HUES48 (cell line): Measurements from ENCODE around the gene ICAM5.

Experiments used
- H3K27ac ChIP-seq: one replicate; pipeline ENCODE4 v1.7.0; 2013; ENCODE audit warnings: low read depth, low read length, inconsistent platforms
- H3K27me3 ChIP-seq: 2 replicates; pipeline ENCODE4 v1.6.1; 2013; ENCODE audit warnings: mild to moderate bottlenecking, low read length; ENCODE audit not compliant: control insufficient read depth, insufficient read depth
- H3K36me3 ChIP-seq: 2 replicates; pipeline ENCODE4 v1.6.1; 2013; ENCODE audit warnings: low read length; ENCODE audit not compliant: control insufficient read depth, insufficient read depth
- H3K4me1 ChIP-seq: 2 replicates; pipeline ENCODE4 v1.6.1; 2013; ENCODE audit warnings: mild to moderate bottlenecking, low read length; ENCODE audit not compliant: control insufficient read depth, insufficient read depth
- H3K4me3 ChIP-seq: 2 replicates; pipeline ENCODE4 v1.5.1; 2013; ENCODE audit warnings: mild to moderate bottlenecking, low read depth, low read length
- H3K9ac ChIP-seq: 2 replicates; pipeline ENCODE4 v1.6.1; 2013; ENCODE audit warnings: mild to moderate bottlenecking, low read depth, low read length, moderate library complexity
- H3K9me3 ChIP-seq: 2 replicates; pipeline ENCODE4 v1.6.1; 2013; ENCODE audit warnings: low read length; ENCODE audit not compliant: control insufficient read depth, insufficient read depth

Gene ICAM5

GRCh38 chr19:10286803-10287737 is 2.7 kb upstream of the ICAM5 start, which contains the start of gene ICAM4:
TSS of gene ICAM4 (plus strand) at chr19:10286955. CDS start at chr19:10287013, 58 bp downstream.
- peaks cover 61% of the 10 kb centered on the region for H3K27me3 ChIP-seq
- H3K4me3 ChIP-seq: peak within 1 kb of the TSS; percentile 54
- H3K9ac ChIP-seq: no peak within 1 kb of the TSS
- peaks cover 16% of the 10 kb centered on the region; the same call in 1 of the 2 replicates for H3K4me1 ChIP-seq
- H3K27ac ChIP-seq: no peak within 1 kb of the TSS
- no peaks in the 10 kb centered on the region for H3K9me3 ChIP-seq
- H3K36me3 ChIP-seq: 0 out of 2 replicates have a peak, but pooled peaks cover 3% of the 10 kb centered on the region

GRCh38 chr19:10288662-10289166 is 1.0 kb upstream of the ICAM5 start:
- Histone ChIP-seq H3K36me3 (0 out of 2 replicates have a peak, but pooled peaks cover 3% of the 10 kb centered on the region), H3K27ac (no peak overlapping the region), H3K9me3 (no peaks in the 10 kb centered on the region), H3K4me3 (peak overlapping the region; percentile 61), H3K9ac (no peak overlapping the region), H3K4me1 (peaks cover 19% of the 10 kb centered on the region; the same call in 1 of the 2 replicates), H3K27me3 (peaks cover 77% of the 10 kb centered on the region)

GRCh38 chr19:10289167-10289835 is 451 bp upstream of the ICAM5 start:
- H3K4me1 ChIP-seq: peaks cover 19% of the 10 kb centered on the region; the same call in 1 of the 2 replicates
- no peaks in the 10 kb centered on the region for H3K9me3 ChIP-seq
- peaks cover 83% of the 10 kb centered on the region for H3K27me3 ChIP-seq
- H3K36me3 ChIP-seq: 0 out of 2 replicates have a peak, but pooled peaks cover 3% of the 10 kb centered on the region
- H3K9ac ChIP-seq: no peak overlapping the region
- peak overlapping the region; percentile 61 for H3K4me3 ChIP-seq
- H3K27ac ChIP-seq: no peak overlapping the region

- no peak overlapping the region for H3K9ac ChIP-seq
- no peaks in the 10 kb centered on the region for H3K9me3 ChIP-seq
- peaks cover 19% of the 10 kb centered on the region; the same call in 1 of the 2 replicates for H3K4me1 ChIP-seq
- no peak overlapping the region for H3K27ac ChIP-seq
- peak overlapping the region; percentile 61 for H3K4me3 ChIP-seq
- H3K27me3 ChIP-seq: peaks cover 94% of the 10 kb centered on the region
- 0 out of 2 replicates have a peak, but pooled peaks cover under 1% of the 10 kb centered on the region for H3K36me3 ChIP-seq
Measured at GRCh38 chr19:10290357-10290875, 664 bp downstream of the ICAM5 start.

GRCh38 chr19:10290876-10291553 is 1.3 kb downstream of the ICAM5 start:
- Histone ChIP-seq H3K9ac (no peak overlapping the region), H3K4me1 (peaks cover 20% of the 10 kb centered on the region; the same call in 1 of the 2 replicates), H3K27ac (no peak overlapping the region), H3K36me3 (no peaks in the 10 kb centered on the region), H3K9me3 (no peaks in the 10 kb centered on the region), H3K4me3 (peak overlapping the region; percentile 61), H3K27me3 (peaks cover 99% of the 10 kb centered on the region)

GRCh38 chr19:10291554-10292205 is 1.9 kb downstream of the ICAM5 start:
- no peaks in the 10 kb centered on the region for H3K36me3 ChIP-seq
- peaks cover 99% of the 10 kb centered on the region for H3K27me3 ChIP-seq
- no peaks in the 10 kb centered on the region for H3K9me3 ChIP-seq
- H3K4me3 ChIP-seq: peak overlapping the region; percentile 61
- H3K9ac ChIP-seq: no peak overlapping the region
- H3K4me1 ChIP-seq: peaks cover 21% of the 10 kb centered on the region; the same call in 1 of the 2 replicates
- no peak overlapping the region for H3K27ac ChIP-seq

- Histone ChIP-seq H3K9me3 (no peaks in the 10 kb centered on the region), H3K4me3 (peak overlapping the region; percentile 61), H3K27me3 (peaks cover 100% of the 10 kb centered on the region)
Measured at GRCh38 chr19:10292206-10292788, 2.5 kb downstream of the ICAM5 start.

GRCh38 chr19:10292789-10293636 is 3.3 kb downstream of the ICAM5 start:
- Histone ChIP-seq H3K27ac (no peak overlapping the region), H3K4me1 (peaks cover 21% of the 10 kb centered on the region; the same call in 1 of the 2 replicates), H3K4me3 (peak overlapping the region; percentile 61), H3K27me3 (peaks cover 94% of the 10 kb centered on the region), H3K36me3 (no peaks in the 10 kb centered on the region), H3K9me3 (no peaks in the 10 kb centered on the region), H3K9ac (no peak overlapping the region)

More at GRCh38 chr19:10292206-10292788, 2.5 kb downstream of the ICAM5 start:
- Histone ChIP-seq H3K27ac (no peak overlapping the region), H3K9ac (no peak overlapping the region), H3K36me3 (no peaks in the 10 kb centered on the region), H3K4me1 (peaks cover 21% of the 10 kb centered on the region; the same call in 1 of the 2 replicates)
